Ishikawa (cell line): ENCODE data around the gene PRSS1.

ENCODE experiments used
- CEBPB ChIP-seq: IDR thresholded peaks from 2 replicates; pipeline ENCODE4 v1.6.1; 2012
- CREB1 ChIP-seq: IDR thresholded peaks from 2 replicates; pipeline ENCODE4 v1.6.1; 2012; ENCODE audit warnings: low read depth
- EGR1 ChIP-seq: IDR thresholded peaks from 2 replicates; pipeline ENCODE4 v1.6.1; 2012
- EP300 ChIP-seq: IDR thresholded peaks from 2 replicates; pipeline ENCODE4 v1.6.1; 2012; ENCODE audit warnings: borderline replicate concordance
- FOXM1 ChIP-seq: IDR thresholded peaks from 2 replicates; pipeline ENCODE4 v1.6.1; 2012; ENCODE audit warnings: low read depth, borderline replicate concordance
- NFIC ChIP-seq: IDR thresholded peaks from 2 replicates; pipeline ENCODE4 v1.6.1; 2012
- RAD21 ChIP-seq: IDR thresholded peaks from 2 replicates; pipeline ENCODE4 v1.6.1; 2012; ENCODE audit warnings: low read depth
- TAF1 ChIP-seq: IDR thresholded peaks from 2 replicates; pipeline ENCODE4 v1.6.1; 2012; ENCODE audit warnings: low read depth, mild to moderate bottlenecking
- TCF12 ChIP-seq: IDR thresholded peaks from 2 replicates; pipeline ENCODE4 v1.6.1; 2012; ENCODE audit warnings: low read depth
- TEAD4 ChIP-seq: IDR thresholded peaks from 2 replicates; pipeline ENCODE4 v1.6.1; 2012
- YY1 ChIP-seq: IDR thresholded peaks from 2 replicates; pipeline ENCODE4 v1.6.1; 2012; ENCODE audit warnings: low read depth
- ZBTB7A ChIP-seq: IDR thresholded peaks from 2 replicates; pipeline ENCODE4 v1.6.1; 2012; ENCODE audit warnings: low read depth
- TF ChIP-seq, protein P1 (sequence below): IDR thresholded peaks from 2 replicates; pipeline ENCODE4 v1.6.1; 2012; ENCODE audit warnings: low read depth, mild to moderate bottlenecking
- TF ChIP-seq, protein P2 (sequence below): IDR thresholded peaks from 2 replicates; pipeline ENCODE4 v1.6.1; 2012
- TF ChIP-seq, protein P3 (sequence below): IDR thresholded peaks from 2 replicates; pipeline ENCODE4 v1.6.1; 2012

The PRSS1 gene

GRCh38 chr7:142711196-142711595 lies 38.1 kb upstream of the PRSS1 start:
- TF ChIP-seq, protein P1, sequence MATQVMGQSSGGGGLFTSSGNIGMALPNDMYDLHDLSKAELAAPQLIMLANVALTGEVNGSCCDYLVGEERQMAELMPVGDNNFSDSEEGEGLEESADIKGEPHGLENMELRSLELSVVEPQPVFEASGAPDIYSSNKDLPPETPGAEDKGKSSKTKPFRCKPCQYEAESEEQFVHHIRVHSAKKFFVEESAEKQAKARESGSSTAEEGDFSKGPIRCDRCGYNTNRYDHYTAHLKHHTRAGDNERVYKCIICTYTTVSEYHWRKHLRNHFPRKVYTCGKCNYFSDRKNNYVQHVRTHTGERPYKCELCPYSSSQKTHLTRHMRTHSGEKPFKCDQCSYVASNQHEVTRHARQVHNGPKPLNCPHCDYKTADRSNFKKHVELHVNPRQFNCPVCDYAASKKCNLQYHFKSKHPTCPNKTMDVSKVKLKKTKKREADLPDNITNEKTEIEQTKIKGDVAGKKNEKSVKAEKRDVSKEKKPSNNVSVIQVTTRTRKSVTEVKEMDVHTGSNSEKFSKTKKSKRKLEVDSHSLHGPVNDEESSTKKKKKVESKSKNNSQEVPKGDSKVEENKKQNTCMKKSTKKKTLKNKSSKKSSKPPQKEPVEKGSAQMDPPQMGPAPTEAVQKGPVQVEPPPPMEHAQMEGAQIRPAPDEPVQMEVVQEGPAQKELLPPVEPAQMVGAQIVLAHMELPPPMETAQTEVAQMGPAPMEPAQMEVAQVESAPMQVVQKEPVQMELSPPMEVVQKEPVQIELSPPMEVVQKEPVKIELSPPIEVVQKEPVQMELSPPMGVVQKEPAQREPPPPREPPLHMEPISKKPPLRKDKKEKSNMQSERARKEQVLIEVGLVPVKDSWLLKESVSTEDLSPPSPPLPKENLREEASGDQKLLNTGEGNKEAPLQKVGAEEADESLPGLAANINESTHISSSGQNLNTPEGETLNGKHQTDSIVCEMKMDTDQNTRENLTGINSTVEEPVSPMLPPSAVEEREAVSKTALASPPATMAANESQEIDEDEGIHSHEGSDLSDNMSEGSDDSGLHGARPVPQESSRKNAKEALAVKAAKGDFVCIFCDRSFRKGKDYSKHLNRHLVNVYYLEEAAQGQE: no peak
- TF ChIP-seq TCF12 (no peak), TAF1 (no peak), EP300 (no peak)

DNA sequence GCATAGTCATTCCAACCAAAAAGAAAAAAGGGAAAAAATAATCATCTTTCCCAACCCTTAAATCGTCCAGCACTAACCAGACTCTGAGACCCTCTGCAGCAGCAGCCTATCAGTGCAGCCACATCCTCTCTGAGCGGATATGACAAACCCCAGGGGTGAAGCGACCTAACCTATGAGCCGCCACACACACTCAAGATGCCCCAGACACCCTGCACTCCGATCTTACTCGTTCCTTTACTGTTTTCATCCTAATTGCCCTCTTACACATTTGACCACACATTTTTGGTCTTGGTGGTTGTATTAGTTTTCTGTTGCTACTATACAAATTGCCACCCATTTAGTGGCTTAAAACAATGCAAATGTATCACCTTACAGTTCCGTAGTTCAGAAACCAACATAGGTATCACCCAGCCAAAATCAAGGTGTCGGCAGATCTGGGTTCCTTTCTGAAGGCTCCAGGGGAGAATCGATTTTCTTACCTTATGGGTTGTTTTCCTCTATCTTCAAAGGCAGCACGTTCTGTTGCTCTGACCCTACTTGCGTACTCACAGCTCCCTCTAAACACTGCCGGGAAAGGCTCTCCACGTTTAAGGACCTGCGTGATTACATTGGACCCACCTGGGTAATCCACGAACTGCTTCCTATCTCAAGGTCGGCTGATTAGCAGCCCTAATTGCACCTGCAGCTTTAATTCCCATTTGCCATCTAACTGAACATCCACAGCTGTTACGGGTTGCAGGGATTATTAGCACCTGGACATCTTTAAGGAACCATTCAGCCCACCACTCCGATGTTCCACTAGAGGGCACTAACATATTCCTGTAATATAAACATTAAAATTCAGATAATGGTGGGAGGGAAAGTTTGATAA lies 37.3 kb upstream of the PRSS1 start:
- TF ChIP-seq RAD21: peak; percentile 75
- no peak for TF ChIP-seq TEAD4
- TF ChIP-seq, protein P1: no peak

- TF ChIP-seq ZBTB7A (no peak), TEAD4 (no peak)
Measured at GRCh38 chr7:142712617-142712957, 36.7 kb upstream of the PRSS1 start.

DNA sequence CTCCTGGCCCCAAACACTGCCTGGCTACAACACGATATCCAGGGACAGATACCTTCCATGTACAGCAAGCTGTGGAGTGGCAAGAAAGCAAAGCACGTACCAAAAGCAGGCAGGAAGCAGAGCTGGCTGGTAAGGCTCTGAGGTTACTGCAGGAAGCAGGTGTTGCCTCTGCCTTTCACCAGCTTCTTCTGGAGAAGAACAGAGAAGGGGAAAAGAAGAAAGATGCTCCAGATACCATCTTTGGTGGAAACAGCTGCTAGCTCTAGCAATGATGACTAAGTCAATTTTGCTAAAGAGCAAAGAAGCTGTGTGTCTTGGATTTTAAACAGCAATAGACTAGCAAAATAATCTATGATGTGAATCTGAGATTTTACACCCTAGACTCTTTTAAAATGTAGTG lies 34.9 kb upstream of the PRSS1 start:
- no peak for TF ChIP-seq ZBTB7A

GRCh38 chr7:142716596-142716995 lies 32.7 kb upstream of the PRSS1 start:
- TF ChIP-seq EP300: no peak
- no peak for TF ChIP-seq NFIC
- no peak for TF ChIP-seq RAD21
- TF ChIP-seq, protein P1: no peak
- TF ChIP-seq, protein P2, sequence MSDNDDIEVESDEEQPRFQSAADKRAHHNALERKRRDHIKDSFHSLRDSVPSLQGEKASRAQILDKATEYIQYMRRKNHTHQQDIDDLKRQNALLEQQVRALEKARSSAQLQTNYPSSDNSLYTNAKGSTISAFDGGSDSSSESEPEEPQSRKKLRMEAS: no peak
- no peak for TF ChIP-seq YY1
- no peak for TF ChIP-seq CREB1
- no peak for TF ChIP-seq ZBTB7A
- no peak for TF ChIP-seq FOXM1
- no peak for TF ChIP-seq TAF1
- TF ChIP-seq CEBPB: no peak
- TF ChIP-seq, protein P3, sequence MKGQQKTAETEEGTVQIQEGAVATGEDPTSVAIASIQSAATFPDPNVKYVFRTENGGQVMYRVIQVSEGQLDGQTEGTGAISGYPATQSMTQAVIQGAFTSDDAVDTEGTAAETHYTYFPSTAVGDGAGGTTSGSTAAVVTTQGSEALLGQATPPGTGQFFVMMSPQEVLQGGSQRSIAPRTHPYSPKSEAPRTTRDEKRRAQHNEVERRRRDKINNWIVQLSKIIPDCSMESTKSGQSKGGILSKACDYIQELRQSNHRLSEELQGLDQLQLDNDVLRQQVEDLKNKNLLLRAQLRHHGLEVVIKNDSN: no peak
- no peak for TF ChIP-seq TCF12
- no peak for TF ChIP-seq TEAD4
- no peak for TF ChIP-seq EGR1

DNA sequence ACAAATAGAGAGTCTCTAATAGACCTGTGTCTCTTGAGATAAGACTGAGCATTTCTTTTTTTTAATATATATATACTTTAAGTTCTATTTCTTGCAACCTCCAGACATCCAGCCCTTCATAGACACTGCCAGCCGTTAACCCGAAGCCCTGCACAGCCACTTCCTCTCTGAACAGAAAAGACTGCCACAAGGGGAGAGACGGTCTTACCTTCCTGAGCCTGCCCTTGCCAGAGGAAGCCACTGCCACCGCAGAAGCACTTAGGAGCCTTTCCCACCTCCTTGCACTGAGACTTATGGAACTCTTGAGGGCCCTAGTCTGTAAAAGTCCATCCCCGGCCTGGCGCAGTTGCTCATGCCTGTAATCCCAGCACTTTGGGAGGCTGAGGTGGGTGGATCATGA lies 31.8 kb upstream of the PRSS1 start:
- TF ChIP-seq, protein P1: no peak
- TF ChIP-seq TEAD4: no peak
- TF ChIP-seq CREB1: no peak
- TF ChIP-seq NFIC: no peak
- no peak for TF ChIP-seq CEBPB
- no peak for TF ChIP-seq TCF12
- no peak for TF ChIP-seq EGR1
- no peak for TF ChIP-seq EP300
- TF ChIP-seq ZBTB7A: no peak
- no peak for TF ChIP-seq YY1
- no peak for TF ChIP-seq FOXM1
- TF ChIP-seq RAD21: no peak
- TF ChIP-seq, protein P3: no peak
- TF ChIP-seq, protein P2: no peak
- TF ChIP-seq TAF1: no peak
